NCI-H2081 (cell line): Measurements from ENCODE around the gene CELA2B.
"Not testable (repeated sequence)": the region's sequence is repeated elsewhere in the genome, so short reads cannot be mapped to it uniquely, and the experiment has no call there.

ENCODE experiments used
- DNase-seq, 2 experiments: peaks; one replicate each; lab custom pipeline; 2025; lab: John Stamatoyannopoulos, UW

Gene CELA2B

GRCh38 chr1:15445390-15446122, 30.3 kb upstream of the CELA2B start:
- DNase-seq, result no peak

- DNase-seq, result no peak
Observed at GRCh38 chr1:15446212-15446611, 29.7 kb upstream of the CELA2B start.

- DNase-seq, result no peak
Observed at GRCh38 chr1:15448877-15449462, 26.9 kb upstream of the CELA2B start.

GRCh38 chr1:15449567-15449966, 26.3 kb upstream of the CELA2B start:
- DNase-seq, result no peak

- no peak for DNase-seq
Observed at GRCh38 chr1:15451014-15451722, 24.7 kb upstream of the CELA2B start.

GRCh38 chr1:15452216-15452615, 23.7 kb upstream of the CELA2B start:
- no peak for DNase-seq

- no peak for DNase-seq
Observed at GRCh38 chr1:15452866-15453571, 22.9 kb upstream of the CELA2B start.

GRCh38 chr1:15453734-15454133, 22.2 kb upstream of the CELA2B start:
- no peak for DNase-seq

- no peak for DNase-seq
Observed at GRCh38 chr1:15454256-15454655, 21.6 kb upstream of the CELA2B start.

- no peak for DNase-seq
Observed at GRCh38 chr1:15455522-15455921, 20.4 kb upstream of the CELA2B start.

- no peak for DNase-seq
Observed at GRCh38 chr1:15456313-15456954, 19.5 kb upstream of the CELA2B start, which contains the start of gene CELA2A. Gene CELA2A (plus strand): TSS chr1:15456732. CDS start chr1:15456754, 22 bp downstream.

- DNase-seq, result no peak
Observed at GRCh38 chr1:15457585-15457984, 18.3 kb upstream of the CELA2B start.

GRCh38 chr1:15458388-15458787, 17.5 kb upstream of the CELA2B start:
- DNase-seq, result not testable (repeated sequence)

GRCh38 chr1:15459771-15460707, 15.9 kb upstream of the CELA2B start:
- peak in 1 of 2 experiments; percentile 8 for DNase-seq

GRCh38 chr1:15460708-15461095, 15.2 kb upstream of the CELA2B start:
- no peak for DNase-seq

- not testable (repeated sequence) for DNase-seq
Observed at GRCh38 chr1:15463064-15463800, 12.7 kb upstream of the CELA2B start.

- DNase-seq, result not testable (repeated sequence)
Observed at GRCh38 chr1:15463926-15464322, 12.0 kb upstream of the CELA2B start.

- no peak for DNase-seq
Observed at GRCh38 chr1:15465674-15466073, 10.2 kb upstream of the CELA2B start.

GRCh38 chr1:15466955-15467625, 8.8 kb upstream of the CELA2B start:
- not testable (repeated sequence) for DNase-seq
